HepG2 (cell line): ENCODE measurements around the gene ATRAID. TPM values are rescaled to one million over a fixed set of nuclear protein-coding genes. Genes with fewer than 3 reads are reported as not detected.

Experiments
- CREM ChIP-seq, 2 experiments: sonication (generic) in 1 of 2; formaldehyde crosslinking in 1 of 2; IDR thresholded peaks; 2 replicates each; pipeline versions ENCODE4 v1.4.0 to v1.6.1; 2016 to 2020; ENCODE audit warnings: antibody characterized with exemption in 1 of 2, mild to moderate bottlenecking in 1 of 2, missing genetic modification reagents in 1 of 2
- GMEB2 ChIP-seq: IDR thresholded peaks from 2 replicates; pipeline ENCODE4 v1.6.1; 2016; ENCODE audit warnings: missing biosample characterization, missing genetic modification reagents, low read depth
- IRF2 ChIP-seq: IDR thresholded peaks from 2 replicates; pipeline ENCODE4 v1.6.1; 2018; ENCODE audit warnings: missing genetic modification reagents, missing compliant biosample characterization
- ISX ChIP-seq: sonication (generic); formaldehyde crosslinking; conservative IDR thresholded peaks from 2 replicates; pipeline ENCODE4 v1.5.0; 2020; ENCODE audit warnings: missing genetic modification reagents
- KLF13 ChIP-seq: sonication (generic); formaldehyde crosslinking; IDR thresholded peaks from 2 replicates; pipeline ENCODE4 v1.4.0; 2020; ENCODE audit warnings: mild to moderate bottlenecking, missing genetic modification reagents
- NKX3-1 ChIP-seq: sonication (generic); formaldehyde crosslinking; IDR thresholded peaks from 2 replicates; pipeline ENCODE4 v1.5.0; 2020; ENCODE audit warnings: missing genetic modification reagents
- POLR2AphosphoS5 ChIP-seq: IDR thresholded peaks from 2 replicates; pipeline ENCODE4 v1.6.1; 2012; ENCODE audit warnings: low read depth, low read length
- SMC3 ChIP-seq: IDR thresholded peaks from 2 replicates; pipeline ENCODE4 v1.6.1; 2011; ENCODE audit warnings: low read length, improper control_type of control experiment
- SNRNP70 ChIP-seq: fragments of 200-400 bp; formaldehyde crosslinking; IDR thresholded peaks from 2 replicates; pipeline ENCODE4 v1.6.1; 2017; ENCODE audit warnings: mild to moderate bottlenecking, low read depth, low read length, moderate library complexity
- TFDP1 ChIP-seq: IDR thresholded peaks from 2 replicates; pipeline ENCODE4 v1.6.1; 2016; ENCODE audit warnings: missing compliant biosample characterization, missing genetic modification reagents, borderline replicate concordance
- THAP9 ChIP-seq: sonication (generic); formaldehyde crosslinking; IDR thresholded peaks from 2 replicates; pipeline ENCODE4; 2020; ENCODE audit warnings: missing genetic modification reagents, mild to moderate bottlenecking, borderline replicate concordance
- TIGD3 ChIP-seq: sonication (generic); formaldehyde crosslinking; IDR thresholded peaks from 2 replicates; pipeline ENCODE4 v1.5.1; 2020; ENCODE audit warnings: mild to moderate bottlenecking, missing genetic modification reagents, borderline replicate concordance
- ZBTB49 ChIP-seq: sonication (generic); formaldehyde crosslinking; IDR thresholded peaks from 2 replicates; pipeline ENCODE4 v1.4.0; 2020; ENCODE audit warnings: missing genetic modification reagents, borderline replicate concordance
- ZFP36L1 ChIP-seq: sonication (generic); formaldehyde crosslinking; IDR thresholded peaks from 2 replicates; pipeline ENCODE4 v1.8.0; 2022; ENCODE audit warnings: mild to moderate bottlenecking, missing genetic modification reagents, moderate library complexity
- ZFP41 ChIP-seq: sonication (generic); formaldehyde crosslinking; IDR thresholded peaks from 2 replicates; pipeline ENCODE4 v1.4.0; 2020; ENCODE audit warnings: mild to moderate bottlenecking, missing genetic modification reagents, borderline replicate concordance
- ZIK1 ChIP-seq: sonication (generic); formaldehyde crosslinking; IDR thresholded peaks from 2 replicates; pipeline ENCODE4 v1.5.0; 2020; ENCODE audit warnings: mild to moderate bottlenecking, low read depth, missing genetic modification reagents, borderline replicate concordance
- ZKSCAN1 ChIP-seq: fragments of 150-350 bp; IDR thresholded peaks from 2 replicates; pipeline ENCODE4 v1.6.1; 2014; ENCODE audit warnings: low read length
- ZNF17 ChIP-seq: sonication (generic); formaldehyde crosslinking; IDR thresholded peaks from 2 replicates; pipeline ENCODE4 v1.5.0; 2020; ENCODE audit warnings: mild to moderate bottlenecking, missing genetic modification reagents
- ZNF282 ChIP-seq: fragments of 450-650 bp; IDR thresholded peaks from 2 replicates; pipeline ENCODE4 v1.6.1; 2018; ENCODE audit not compliant: partially characterized antibody
- ZNF563 ChIP-seq: sonication (generic); formaldehyde crosslinking; IDR thresholded peaks from 2 replicates; pipeline ENCODE4 v1.8.0; 2022; ENCODE audit warnings: mild to moderate bottlenecking, moderate library complexity, missing genetic modification reagents
- polyA plus RNA-seq, 8 experiments: library from polyadenylated mRNA; depleted of rRNA in 3 of 8; stranded (reverse) in 7 of 8; unstranded in 1 of 8; fragments of >200 nt; fragmentation: Illumina TruSeq in 4 of 8; extraction: Trizol in 4 of 8; gene quantifications; 2 replicates each; pipeline versions ENCODE4 v1.2.1 to v1.2.3, GENCODE V29; 2011 to 2016; ENCODE audit warnings: low read depth in 4 of 8, missing spikeins in 1 of 8, mixed read lengths in 1 of 8; ENCODE audit not compliant: insufficient read depth in 1 of 8
- total RNA-seq, 5 experiments: library from RNA; depleted of rRNA; stranded (reverse); fragments of >200 nt; fragmentation: Illumina TruSeq; extraction: Trizol; gene quantifications; 2 replicates each; pipeline ENCODE4 v1.2.3, GENCODE V29; 2016; ENCODE audit warnings: low read depth in 1 of 5

Gene ATRAID
- total and polyA plus RNA-seq, 2 of the 13 experiments (the other 11 are each of a cell fraction or from before 2014, with no cell fraction given): 207 to 382 TPM

GRCh38 chr2:27212626-27213471 is 1.0 kb downstream of the ATRAID start (continued):
- no peak for TF ChIP-seq TIGD3 (CRISPR knock-in tag)
- 0 out of 2 replicates have a peak, but pooled peaks have one; percentile 5 for TF ChIP-seq GMEB2 (CRISPR knock-in tag)
- TF ChIP-seq ZFP36L1 (CRISPR knock-in tag): no peak
- TF ChIP-seq ZIK1: no peak
- TF ChIP-seq ZNF282: no peak
- no peak for TF ChIP-seq ZNF563
- no peak for TF ChIP-seq ZFP41 (CRISPR knock-in tag)
- TF ChIP-seq TFDP1 (CRISPR knock-in tag): no peak
- TF ChIP-seq ISX (CRISPR knock-in tag): no peak
- no peak for TF ChIP-seq ZNF17
- TF ChIP-seq THAP9: peak; percentile 28; the same call in 1 of the 2 replicates
- TF ChIP-seq SMC3: no peak
- TF ChIP-seq KLF13 (CRISPR knock-in tag): no peak
- TF ChIP-seq SNRNP70: no peak
- peak; percentile 13; the same call in 1 of the 2 replicates for TF ChIP-seq NKX3-1 (CRISPR knock-in tag)
- no peak for TF ChIP-seq POLR2AphosphoS5
- no peak for TF ChIP-seq ZKSCAN1
- peak; percentile 30; the same call in 1 of the 2 replicates for TF ChIP-seq CREM (IDR thresholded peaks at IDR 0.05)
- no peak for TF ChIP-seq CREM (CRISPR knock-in tag; IDR thresholded peaks at IDR 0.05)
- TF ChIP-seq ZBTB49 (CRISPR knock-in tag): no peak
- no peak; the same call in 1 of the 2 replicates for TF ChIP-seq IRF2 (CRISPR knock-in tag)
